HG03432 (cell line): ENCODE data around the gene OAS3.
"Not testable (repeated sequence)": the region's sequence is repeated elsewhere in the genome, so short reads cannot be mapped to it uniquely, and the experiment has no call there.

Source experiments
- ATAC-seq: cut with Tn5 transposase; IDR thresholded peaks from one replicate; pipeline ENCODE4 v1.9.1; 2021; ENCODE audit warnings: mild to moderate bottlenecking, moderate library complexity; ENCODE audit not compliant: unreplicated experiment

OAS3 gene

GRCh38 chr12:112947761-112948160 lies 9.5 kb downstream of the OAS3 start:
- no peak for ATAC-seq

GRCh38 chr12:112948806-112949205 lies 10.5 kb downstream of the OAS3 start:
- no peak for ATAC-seq

- no peak for ATAC-seq
These were observed 12.4 kb downstream of the OAS3 start for GRCh38 chr12:112950701-112951100.

GRCh38 chr12:112957125-112957524 lies 18.9 kb downstream of the OAS3 start:
- not testable (repeated sequence) for ATAC-seq

GRCh38 chr12:112961074-112961473 lies 22.8 kb downstream of the OAS3 start:
- no peak for ATAC-seq

GRCh38 chr12:112961536-112961935 lies 23.3 kb downstream of the OAS3 start:
- no peak for ATAC-seq

GRCh38 chr12:112962561-112962960 lies 24.3 kb downstream of the OAS3 start:
- ATAC-seq, result no peak

GRCh38 chr12:112963227-112963861 lies 25.1 kb downstream of the OAS3 start:
- ATAC-seq, result no peak

GRCh38 chr12:112964067-112964670 lies 25.9 kb downstream of the OAS3 start:
- ATAC-seq, result no peak

- ATAC-seq, result no peak
These were observed 26.6 kb downstream of the OAS3 start for GRCh38 chr12:112964915-112965314.

- no peak for ATAC-seq
These were observed 27.4 kb downstream of the OAS3 start for GRCh38 chr12:112965643-112966042.

GRCh38 chr12:112967306-112967705 lies 29.0 kb downstream of the OAS3 start:
- no peak for ATAC-seq

- no peak for ATAC-seq
These were observed 29.6 kb downstream of the OAS3 start for GRCh38 chr12:112967858-112968257.

- no peak for ATAC-seq
These were observed 31.5 kb downstream of the OAS3 start for GRCh38 chr12:112969547-112970306.

- ATAC-seq, result no peak
These were observed 32.1 kb downstream of the OAS3 start for GRCh38 chr12:112970391-112970790.

GRCh38 chr12:112971248-112971647 lies 33.0 kb downstream of the OAS3 start:
- no peak for ATAC-seq

- ATAC-seq, result no peak
These were observed 34.9 kb downstream of the OAS3 start for GRCh38 chr12:112973011-112973735.

- no peak for ATAC-seq
These were observed 35.6 kb downstream of the OAS3 start for GRCh38 chr12:112973818-112974231.

- no peak for ATAC-seq
These were observed 36.6 kb downstream of the OAS3 start for GRCh38 chr12:112974904-112975303.

GRCh38 chr12:112977139-112977538 lies 38.9 kb downstream of the OAS3 start:
- no peak for ATAC-seq

GRCh38 chr12:112977641-112978040 lies 39.4 kb downstream of the OAS3 start:
- ATAC-seq, result no peak
